Right lobe of liver (tissue), 6 donors: ENCODE results near the gene CTIF. TPM values are rescaled to one million over a fixed set of nuclear protein-coding genes. Genes with fewer than 3 reads are reported as not detected.

Experiments
- ATAC-seq, 4 donors: fragments of 200-7000 bp; cut with Tn5 transposase; one replicate each; pipeline ENCODE4 v1.9.1; 2020; ENCODE audit warnings: mild to moderate bottlenecking in 4 of 4, moderate library complexity in 4 of 4
- DNase-seq, 3 donors: peaks; one replicate each; pipeline ENCODE4 v3.0.0-alpha.2; 2020
- H3K27ac ChIP-seq, 3 donors: fragments of 200-600 bp; one replicate each; pipeline ENCODE4 v1.8.0; 2022
- H3K27me3 ChIP-seq, 2 donors: fragments of 200-600 bp; one replicate each; pipeline ENCODE4 v1.8.0; 2022
- H3K36me3 ChIP-seq, 4 donors: fragments of 200-600 bp; sonication (generic) in 1 of 4; one replicate each; pipeline versions ENCODE4 v1.5.1 to v1.8.0; 2017 to 2022; ENCODE audit warnings: control low read depth in 1 of 4
- H3K4me1 ChIP-seq, 4 donors: fragments of 200-600 bp; sonication (generic) in 1 of 4; one replicate each; pipeline versions ENCODE4 v1.5.1 to v1.8.0; 2017 to 2022; ENCODE audit warnings: control low read depth in 1 of 4
- H3K4me3 ChIP-seq, 3 donors: fragments of 200-600 bp; one replicate each; pipeline ENCODE4 v1.8.0; 2022
- H3K9me3 ChIP-seq, 4 donors: fragments of 200-600 bp; sonication (generic) in 1 of 4; one replicate each; pipeline versions ENCODE4 v1.5.1 to v1.8.0; 2017 to 2022; ENCODE audit warnings: control low read depth in 1 of 4
- POLR2A ChIP-seq: fragments of 450-650 bp; IDR thresholded peaks from one replicate; pipeline ENCODE4 v1.6.1; 2017; ENCODE audit warnings: antibody characterized with exemption, mild to moderate bottlenecking
- WGBS: methylation state at CpG from one replicate; pipeline ENCODE4 v1.1.6; 2018; ENCODE audit warnings: low coverage, low lambda C conversion rate; ENCODE audit not compliant: insufficient coverage; ENCODE audit errors: missing lambda C conversion rate; 5-methylcytosine and 5-hydroxymethylcytosine counted together
- intact Hi-C, 2 donors: fragments of 100-400 bp; cut with DNase I; formaldehyde crosslinking; loops; one replicate each; pipeline versions ENCODE4 v1.11.2 to v1.14.1; 2022
- total RNA-seq, 6 experiments: library from RNA; depleted of rRNA in 2 of 6; stranded (reverse); fragments of >200 nt in 2 of 6; fragmentation: NEBNext Ultra II Directional in 3 of 6; extraction: Animal tissue kit (Norgen Biotek cat#: 25700) in 3 of 6; gene quantifications; one replicate each; pipeline versions ENCODE4 v1.1.0 to v1.2.4, GENCODE V29; 2016 to 2023
- TF ChIP-seq, protein P1 (sequence below), 4 donors: fragments of 200-600 bp in 3 of 4; fragments of 450-650 bp in 1 of 4; IDR thresholded peaks; one replicate each; pipeline versions ENCODE4 v1.5.1 to v1.8.0; 2016 to 2022; ENCODE audit warnings: antibody characterized with exemption in 4 of 4, mild to moderate bottlenecking in 2 of 4
- donor health status: DM: no; HTN: yes; CAD: no.
- donor health status: DM: no; HTN: no; CAD: no.
- donor health status: DM: no; HTN: no; CAD: no.
- donor health status: DM: no; HTN: yes; CAD: no.
- donor health status: DM: no; HTN: yes; CAD: no.

CTIF gene
- total RNA-seq, 6 experiments from 2014 or later = 29.0 to 60.6 (median 43.1) TPM

DNA sequence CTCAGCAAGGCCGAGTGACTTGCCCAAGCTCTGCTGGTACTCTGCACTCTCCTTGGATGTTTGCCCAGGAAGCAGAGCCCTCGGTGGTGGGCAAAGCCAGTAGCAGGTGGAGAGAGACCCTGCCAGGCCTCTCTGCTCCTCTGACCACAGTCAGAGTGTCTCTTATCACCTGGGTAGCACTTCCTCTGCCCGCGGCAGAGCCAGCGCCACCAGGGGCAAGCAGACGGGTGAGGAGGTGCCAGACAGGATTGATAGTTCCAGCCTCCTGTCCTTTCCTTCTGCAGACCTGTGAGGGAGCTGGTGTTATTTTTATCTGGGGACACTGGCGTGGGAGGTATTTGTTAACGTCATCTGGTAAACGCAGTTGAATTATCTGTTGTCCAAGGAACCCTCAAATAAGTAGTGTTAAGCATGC, 259.0 kb downstream of the CTIF start:
- no peaks in the 10 kb centered on the region for H3K27me3 ChIP-seq
- H3K36me3 ChIP-seq = peaks cover 0 to 6% (median 0%) of the 10 kb centered on the region in 4 donors
- no peak overlapping the region for H3K27ac ChIP-seq
- no peak for TF ChIP-seq POLR2A
- TF ChIP-seq, protein P1, sequence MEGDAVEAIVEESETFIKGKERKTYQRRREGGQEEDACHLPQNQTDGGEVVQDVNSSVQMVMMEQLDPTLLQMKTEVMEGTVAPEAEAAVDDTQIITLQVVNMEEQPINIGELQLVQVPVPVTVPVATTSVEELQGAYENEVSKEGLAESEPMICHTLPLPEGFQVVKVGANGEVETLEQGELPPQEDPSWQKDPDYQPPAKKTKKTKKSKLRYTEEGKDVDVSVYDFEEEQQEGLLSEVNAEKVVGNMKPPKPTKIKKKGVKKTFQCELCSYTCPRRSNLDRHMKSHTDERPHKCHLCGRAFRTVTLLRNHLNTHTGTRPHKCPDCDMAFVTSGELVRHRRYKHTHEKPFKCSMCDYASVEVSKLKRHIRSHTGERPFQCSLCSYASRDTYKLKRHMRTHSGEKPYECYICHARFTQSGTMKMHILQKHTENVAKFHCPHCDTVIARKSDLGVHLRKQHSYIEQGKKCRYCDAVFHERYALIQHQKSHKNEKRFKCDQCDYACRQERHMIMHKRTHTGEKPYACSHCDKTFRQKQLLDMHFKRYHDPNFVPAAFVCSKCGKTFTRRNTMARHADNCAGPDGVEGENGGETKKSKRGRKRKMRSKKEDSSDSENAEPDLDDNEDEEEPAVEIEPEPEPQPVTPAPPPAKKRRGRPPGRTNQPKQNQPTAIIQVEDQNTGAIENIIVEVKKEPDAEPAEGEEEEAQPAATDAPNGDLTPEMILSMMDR (IDR thresholded peaks at IDR 0.05) = no peak
- WGBS = 66% methylated on average over 4 of the region's 9 CpGs
- H3K9me3 ChIP-seq = no peaks in the 10 kb centered on the region
- ATAC-seq = no peak
- H3K4me1 ChIP-seq = peaks cover 0 to 19% (median 6%) of the 10 kb centered on the region in 4 donors
- intact Hi-C loops = loop anchor here in 1 of 2 donors (10.0 kb wide), 1 partner anchor 167 kb away; no protein-coding TSS in a partner anchor
- H3K4me3 ChIP-seq = no peak overlapping the region
- peak in 2 of 3 donors; percentile 34 to 36 for DNase-seq

DNA sequence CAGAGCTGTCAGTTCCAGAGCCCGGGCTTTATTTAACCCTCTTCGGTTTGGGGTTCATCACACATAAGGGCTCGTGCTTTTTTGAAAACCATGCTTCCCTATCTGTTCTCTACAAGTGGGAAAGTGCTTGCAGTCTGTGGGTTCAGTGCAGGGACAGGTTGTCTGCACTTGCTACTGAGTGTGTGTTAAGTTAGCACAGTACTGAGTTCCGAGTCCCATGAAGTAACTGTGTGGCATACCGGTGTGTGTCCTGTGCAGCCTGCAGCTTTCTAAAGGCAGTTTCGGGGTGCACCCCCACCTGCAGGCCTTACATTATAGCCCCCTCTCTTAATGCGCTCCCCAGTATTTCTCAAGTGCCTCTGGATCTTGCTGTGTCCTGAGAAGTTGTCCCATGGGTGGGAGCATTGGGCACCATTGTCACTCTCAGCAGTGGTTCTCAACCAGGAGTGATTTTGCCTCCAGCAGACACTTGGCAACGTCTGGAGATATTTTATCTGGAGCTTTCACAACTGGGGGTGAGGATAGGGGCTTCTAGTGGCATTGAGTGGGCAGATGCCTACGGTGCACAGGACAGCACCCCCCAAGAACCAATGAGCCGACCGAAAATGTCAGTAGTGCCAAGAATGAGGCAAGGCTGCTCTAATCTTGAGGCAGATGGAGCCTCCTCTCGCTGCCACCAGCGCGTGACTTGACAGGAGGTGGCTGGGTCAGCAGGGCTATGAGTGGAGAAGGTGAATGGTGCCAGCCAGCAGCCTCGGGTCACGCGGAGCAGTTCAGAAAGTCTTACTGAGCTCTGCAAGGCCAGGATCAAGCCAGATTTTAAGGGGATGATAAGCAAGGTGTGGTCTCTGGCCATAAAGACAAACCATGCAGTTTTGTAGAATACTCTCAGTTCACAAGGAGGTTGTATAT, 259.8 kb downstream of the CTIF start:
- peak in 1 of 3 donors; percentile 24 for DNase-seq

DNA sequence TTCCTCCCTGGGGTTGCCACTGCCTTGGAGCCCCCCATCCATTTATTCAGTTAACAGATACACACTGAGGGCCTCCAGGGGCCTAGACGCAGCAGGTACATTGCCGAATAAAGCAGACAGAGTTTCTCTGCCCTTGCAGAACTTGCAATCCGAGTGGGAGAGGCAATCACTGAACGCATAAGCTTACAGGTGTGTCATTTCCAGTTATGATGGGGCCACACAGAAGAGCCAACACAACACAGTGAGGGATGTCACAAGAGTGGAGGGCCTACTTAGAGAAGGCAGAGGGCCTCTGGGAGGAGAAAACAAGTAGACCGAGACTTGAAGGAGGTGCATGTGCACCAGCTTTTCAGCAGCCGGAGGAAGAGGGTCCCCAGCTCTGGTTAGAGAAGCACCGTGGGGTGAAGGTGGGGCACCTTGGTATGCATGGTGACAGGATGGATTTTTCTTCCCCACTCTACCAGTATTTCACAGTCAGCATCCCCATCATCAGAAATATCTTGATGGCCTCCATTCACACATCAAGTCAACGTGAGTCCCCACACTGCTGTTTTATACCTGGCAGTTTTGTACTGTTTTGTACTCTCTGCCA, 261.0 kb downstream of the CTIF start:
- TF ChIP-seq POLR2A = no peak
- TF ChIP-seq, protein P1 (IDR thresholded peaks at IDR 0.05) = no peak
- DNase-seq (peak in 1 of 3 donors; percentile 1), ATAC-seq (no peak)
- peaks cover 0 to 6% (median 0%) of the 10 kb centered on the region in 4 donors for H3K36me3 ChIP-seq
- WGBS = 72% methylated on average over 4 of the region's 8 CpGs
- H3K27me3 ChIP-seq = no peaks in the 10 kb centered on the region
- H3K9me3 ChIP-seq = no peaks in the 10 kb centered on the region
- intact Hi-C loops = loop anchor here in 1 of 2 donors (10.0 kb wide), 1 partner anchor 165 kb away; no protein-coding TSS in a partner anchor
- peaks cover 0 to 19% (median 6%) of the 10 kb centered on the region in 4 donors for H3K4me1 ChIP-seq
- no peak overlapping the region for H3K4me3 ChIP-seq
- no peak overlapping the region for H3K27ac ChIP-seq

More for the DNA sequence above, 259.8 kb downstream of the CTIF start:
- intact Hi-C loops = loop anchor here in 1 of 2 donors (10.0 kb wide), 1 partner anchor 166 kb away; no protein-coding TSS in a partner anchor
- H3K4me1 ChIP-seq = peaks cover 0 to 19% (median 6%) of the 10 kb centered on the region in 4 donors
- TF ChIP-seq, protein P1 (IDR thresholded peaks at IDR 0.05) = no peak
- TF ChIP-seq POLR2A = no peak
- no peak overlapping the region for H3K4me3 ChIP-seq
- no peaks in the 10 kb centered on the region for H3K9me3 ChIP-seq
- no peak for ATAC-seq
- no peak overlapping the region for H3K27ac ChIP-seq
- peaks cover 0 to 6% (median 0%) of the 10 kb centered on the region in 4 donors for H3K36me3 ChIP-seq
- H3K27me3 ChIP-seq = no peaks in the 10 kb centered on the region
- 94% methylated on average over 16 of the region's 17 CpGs for WGBS

DNA sequence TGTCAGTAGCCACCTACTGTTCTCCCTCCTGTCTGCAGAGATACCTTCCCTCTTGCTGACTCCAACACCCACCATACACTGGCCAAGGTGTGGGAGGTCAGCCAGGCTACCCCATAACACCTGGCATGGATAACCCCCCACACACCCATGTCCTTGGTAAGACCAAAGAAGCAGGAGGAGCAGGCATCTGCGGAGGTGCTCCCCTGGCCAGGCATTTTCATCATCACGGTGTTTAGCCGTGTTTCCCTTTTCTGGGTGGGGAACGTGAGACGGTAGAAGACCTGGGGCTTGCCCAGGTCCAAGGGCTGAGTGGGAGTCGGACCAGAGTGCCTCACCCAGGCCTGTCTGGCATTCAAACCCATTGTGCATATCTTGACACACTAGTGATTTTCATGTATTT, 261.6 kb downstream of the CTIF start:
- no peaks in the 10 kb centered on the region for H3K9me3 ChIP-seq
- TF ChIP-seq, protein P1 (IDR thresholded peaks at IDR 0.05) = no peak
- TF ChIP-seq POLR2A = no peak
- H3K27ac ChIP-seq = peak overlapping the region in 1 of 3 donors; percentile 72
- H3K4me3 ChIP-seq = no peak overlapping the region
- DNase-seq (peak in 2 of 3 donors; percentile 17 to 35), ATAC-seq (no peak)
- no peaks in the 10 kb centered on the region for H3K27me3 ChIP-seq
- WGBS = no CpG with 5 or more reads among the region's 6 CpGs
- peaks cover 0 to 6% (median 0%) of the 10 kb centered on the region in 4 donors for H3K36me3 ChIP-seq
- H3K4me1 ChIP-seq = peaks cover 0 to 19% (median 6%) of the 10 kb centered on the region in 4 donors
- intact Hi-C loops = no loop called here
